ENCODE measurements around the gene PRRT1B.

- TF ChIP-seq, protein P1, sequence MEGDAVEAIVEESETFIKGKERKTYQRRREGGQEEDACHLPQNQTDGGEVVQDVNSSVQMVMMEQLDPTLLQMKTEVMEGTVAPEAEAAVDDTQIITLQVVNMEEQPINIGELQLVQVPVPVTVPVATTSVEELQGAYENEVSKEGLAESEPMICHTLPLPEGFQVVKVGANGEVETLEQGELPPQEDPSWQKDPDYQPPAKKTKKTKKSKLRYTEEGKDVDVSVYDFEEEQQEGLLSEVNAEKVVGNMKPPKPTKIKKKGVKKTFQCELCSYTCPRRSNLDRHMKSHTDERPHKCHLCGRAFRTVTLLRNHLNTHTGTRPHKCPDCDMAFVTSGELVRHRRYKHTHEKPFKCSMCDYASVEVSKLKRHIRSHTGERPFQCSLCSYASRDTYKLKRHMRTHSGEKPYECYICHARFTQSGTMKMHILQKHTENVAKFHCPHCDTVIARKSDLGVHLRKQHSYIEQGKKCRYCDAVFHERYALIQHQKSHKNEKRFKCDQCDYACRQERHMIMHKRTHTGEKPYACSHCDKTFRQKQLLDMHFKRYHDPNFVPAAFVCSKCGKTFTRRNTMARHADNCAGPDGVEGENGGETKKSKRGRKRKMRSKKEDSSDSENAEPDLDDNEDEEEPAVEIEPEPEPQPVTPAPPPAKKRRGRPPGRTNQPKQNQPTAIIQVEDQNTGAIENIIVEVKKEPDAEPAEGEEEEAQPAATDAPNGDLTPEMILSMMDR (conservative IDR thresholded peaks at IDR 0.05; ENCODE audit: low read length), result no peak
- TF ChIP-seq EZH2phosphoT487 (IDR thresholded peaks at IDR 0.05; ENCODE audit: borderline replicate concordance), result no peak
Measured at GRCh38 chr9:131595696-131596429, 50.5 kb downstream of the PRRT1B start.

Data from Loucy (cell line).